Transverse colon (tissue), 4 donors: ENCODE measurements around the gene SLFN11.

Source experiments
- CTCF ChIP-seq, 5 experiments: fragments of 200-600 bp in 3 of 5; fragments of 450-650 bp in 2 of 5; sonication (generic) in 3 of 5; IDR thresholded peaks; 1 replicate in 2 of 5; 2 replicates in 3 of 5; pipeline ENCODE4 v1.5.1; 2016 to 2017; ENCODE audit warnings: antibody characterized with exemption in 5 of 5, inconsistent platforms in 3 of 5, mild to moderate bottlenecking in 2 of 5, moderate library complexity in 1 of 5
- POLR2A ChIP-seq: fragments of 450-650 bp; IDR thresholded peaks from one replicate; pipeline ENCODE4 v1.6.1; 2016; ENCODE audit warnings: antibody characterized with exemption, mild to moderate bottlenecking, moderate library complexity
- POLR2AphosphoS5 ChIP-seq, 3 donors: sonication (generic); formaldehyde crosslinking; IDR thresholded peaks; one replicate each; pipeline ENCODE4 v1.6.1; 2016; ENCODE audit warnings: antibody characterized with exemption in 3 of 3

- TF ChIP-seq CTCF (IDR thresholded peaks at IDR 0.05) = peak; percentile 74 to 79 (median 75)
- TF ChIP-seq POLR2A = peak; percentile 18
- no peak for TF ChIP-seq POLR2AphosphoS5 (IDR thresholded peaks at IDR 0.05)
These were observed 60.4 kb downstream of the SLFN11 start for GRCh38 chr17:35312790-35313711.
